ENCODE results near the gene PCED1B. TPM values are rescaled to one million over a fixed set of nuclear protein-coding genes. Genes with fewer than 3 reads are reported as not detected.

The PCED1B gene
- total and polyA plus RNA-seq, 2 experiments from 2014 or later = 0.45 to 0.80 TPM

DNA sequence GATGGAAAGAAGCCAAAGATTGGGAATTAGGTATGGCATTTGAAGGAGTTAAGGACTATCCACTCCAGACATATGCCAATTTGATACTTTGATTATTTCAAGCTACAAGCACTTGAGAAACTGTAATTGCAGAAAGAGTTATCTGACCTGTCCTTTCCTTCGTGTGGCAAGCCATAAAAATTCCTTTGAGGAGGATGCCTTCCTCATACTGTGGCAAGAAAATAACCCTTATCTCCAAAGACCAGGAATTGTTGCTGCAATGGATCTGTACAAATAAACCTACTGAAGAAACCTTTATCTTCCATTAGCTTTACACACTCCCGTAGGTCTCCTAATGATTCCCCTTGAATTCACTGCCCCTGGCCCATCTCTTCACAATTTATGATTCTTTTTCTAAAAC, 165.4 kb downstream of the PCED1B start:
- TF ChIP-seq, protein P1, sequence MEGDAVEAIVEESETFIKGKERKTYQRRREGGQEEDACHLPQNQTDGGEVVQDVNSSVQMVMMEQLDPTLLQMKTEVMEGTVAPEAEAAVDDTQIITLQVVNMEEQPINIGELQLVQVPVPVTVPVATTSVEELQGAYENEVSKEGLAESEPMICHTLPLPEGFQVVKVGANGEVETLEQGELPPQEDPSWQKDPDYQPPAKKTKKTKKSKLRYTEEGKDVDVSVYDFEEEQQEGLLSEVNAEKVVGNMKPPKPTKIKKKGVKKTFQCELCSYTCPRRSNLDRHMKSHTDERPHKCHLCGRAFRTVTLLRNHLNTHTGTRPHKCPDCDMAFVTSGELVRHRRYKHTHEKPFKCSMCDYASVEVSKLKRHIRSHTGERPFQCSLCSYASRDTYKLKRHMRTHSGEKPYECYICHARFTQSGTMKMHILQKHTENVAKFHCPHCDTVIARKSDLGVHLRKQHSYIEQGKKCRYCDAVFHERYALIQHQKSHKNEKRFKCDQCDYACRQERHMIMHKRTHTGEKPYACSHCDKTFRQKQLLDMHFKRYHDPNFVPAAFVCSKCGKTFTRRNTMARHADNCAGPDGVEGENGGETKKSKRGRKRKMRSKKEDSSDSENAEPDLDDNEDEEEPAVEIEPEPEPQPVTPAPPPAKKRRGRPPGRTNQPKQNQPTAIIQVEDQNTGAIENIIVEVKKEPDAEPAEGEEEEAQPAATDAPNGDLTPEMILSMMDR (IDR thresholded peaks at IDR 0.05; ENCODE audit: low read depth, low read length) = no peak
- Histone ChIP-seq H3K4me1 (ENCODE audit: low read depth) (no peaks in the 10 kb centered on the region), H3K27ac (no peak overlapping the region), H3K4me3 (no peak overlapping the region), H3K36me3 (no peaks in the 10 kb centered on the region), H3K27me3 (no peaks in the 10 kb centered on the region), H3K9me3 (ENCODE audit: low read depth) (no peaks in the 10 kb centered on the region)
- DNase-seq (ENCODE audit: low read depth in 1 of 2, low spot score in 1 of 2) = no peak

DNA sequence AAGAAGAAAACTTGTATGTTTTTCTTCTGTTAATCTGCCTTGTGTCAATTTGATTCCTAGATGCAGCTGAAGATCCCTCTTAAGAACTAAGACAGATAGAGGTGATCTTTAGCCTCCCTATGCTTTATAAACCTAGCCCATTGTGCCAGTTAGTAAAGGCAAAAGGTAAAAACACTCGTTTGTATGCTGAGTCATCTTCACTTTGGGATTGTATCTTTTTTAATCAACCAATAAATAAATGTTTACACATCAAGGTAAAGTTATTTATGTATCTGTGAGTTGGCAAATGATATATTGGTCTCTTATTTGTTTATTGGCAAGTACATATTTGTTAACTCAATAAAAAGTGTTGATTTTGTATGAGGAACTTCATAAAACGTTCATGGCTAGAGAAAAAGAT, 166.2 kb downstream of the PCED1B start:
- no peaks in the 10 kb centered on the region for H3K9me3 ChIP-seq (ENCODE audit: low read depth)
- TF ChIP-seq, protein P1 (IDR thresholded peaks at IDR 0.05; ENCODE audit: low read depth, low read length) = no peak
- no peak for DNase-seq (ENCODE audit: low read depth in 1 of 2, low spot score in 1 of 2)
- no peaks in the 10 kb centered on the region for H3K36me3 ChIP-seq
- H3K27me3 ChIP-seq = no peaks in the 10 kb centered on the region
- H3K4me3 ChIP-seq = no peak overlapping the region
- H3K27ac ChIP-seq = no peak overlapping the region
- no peaks in the 10 kb centered on the region for H3K4me1 ChIP-seq (ENCODE audit: low read depth)

DNA sequence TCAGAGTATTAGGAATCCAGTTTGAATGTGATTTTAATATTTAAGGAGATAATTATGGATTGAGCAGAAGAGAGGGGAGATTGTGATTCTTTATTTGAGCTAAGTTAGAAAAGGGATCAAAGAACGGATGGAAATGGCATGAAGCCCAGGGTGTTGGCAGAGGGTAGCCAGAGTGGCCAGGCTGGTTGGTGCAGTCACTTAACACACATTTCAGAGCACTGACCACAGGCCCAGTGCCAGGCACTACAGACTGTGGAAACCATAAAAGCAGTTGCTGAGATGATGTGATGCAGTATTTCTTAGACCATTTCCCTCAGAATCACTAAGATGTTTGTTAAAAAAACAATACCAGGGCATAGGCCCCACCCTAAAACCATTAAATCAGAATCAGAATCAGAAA, 168.0 kb downstream of the PCED1B start:
- H3K9me3 ChIP-seq (ENCODE audit: low read depth) = no peaks in the 10 kb centered on the region
- no peak for DNase-seq (ENCODE audit: low read depth in 1 of 2, low spot score in 1 of 2)
- TF ChIP-seq, protein P1 (IDR thresholded peaks at IDR 0.05; ENCODE audit: low read depth, low read length) = no peak
- H3K27me3 ChIP-seq = no peaks in the 10 kb centered on the region
- no peak overlapping the region for H3K4me3 ChIP-seq
- H3K36me3 ChIP-seq = no peaks in the 10 kb centered on the region
- no peak overlapping the region for H3K27ac ChIP-seq
- no peaks in the 10 kb centered on the region for H3K4me1 ChIP-seq (ENCODE audit: low read depth)

DNA sequence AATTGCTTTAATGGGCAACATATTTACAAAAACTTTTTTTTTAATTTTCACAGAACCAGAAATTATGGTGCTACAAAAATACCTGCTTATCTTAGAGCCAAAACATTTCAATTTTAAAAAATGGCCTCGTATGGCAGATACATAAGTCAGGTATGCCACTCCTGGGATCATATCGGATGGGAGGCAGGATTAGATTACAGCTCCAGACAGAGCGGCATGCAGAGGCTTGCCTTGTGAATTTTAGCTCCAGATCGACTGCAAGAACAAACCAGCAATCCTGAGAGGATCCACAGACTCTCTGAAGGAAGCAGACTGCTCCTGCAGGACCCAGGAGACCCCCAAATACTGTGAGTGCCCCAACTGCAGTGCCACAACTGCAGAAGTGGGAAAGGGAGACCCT, 169.7 kb downstream of the PCED1B start:
- Histone ChIP-seq H3K36me3 (no peaks in the 10 kb centered on the region), H3K4me3 (no peak overlapping the region), H3K27me3 (no peaks in the 10 kb centered on the region), H3K27ac (no peak overlapping the region), H3K9me3 (ENCODE audit: low read depth) (no peaks in the 10 kb centered on the region), H3K4me1 (ENCODE audit: low read depth) (no peaks in the 10 kb centered on the region)
- TF ChIP-seq, protein P1 (IDR thresholded peaks at IDR 0.05; ENCODE audit: low read depth, low read length) = no peak
- DNase-seq (ENCODE audit: low read depth in 1 of 2, low spot score in 1 of 2) = no peak

DNA sequence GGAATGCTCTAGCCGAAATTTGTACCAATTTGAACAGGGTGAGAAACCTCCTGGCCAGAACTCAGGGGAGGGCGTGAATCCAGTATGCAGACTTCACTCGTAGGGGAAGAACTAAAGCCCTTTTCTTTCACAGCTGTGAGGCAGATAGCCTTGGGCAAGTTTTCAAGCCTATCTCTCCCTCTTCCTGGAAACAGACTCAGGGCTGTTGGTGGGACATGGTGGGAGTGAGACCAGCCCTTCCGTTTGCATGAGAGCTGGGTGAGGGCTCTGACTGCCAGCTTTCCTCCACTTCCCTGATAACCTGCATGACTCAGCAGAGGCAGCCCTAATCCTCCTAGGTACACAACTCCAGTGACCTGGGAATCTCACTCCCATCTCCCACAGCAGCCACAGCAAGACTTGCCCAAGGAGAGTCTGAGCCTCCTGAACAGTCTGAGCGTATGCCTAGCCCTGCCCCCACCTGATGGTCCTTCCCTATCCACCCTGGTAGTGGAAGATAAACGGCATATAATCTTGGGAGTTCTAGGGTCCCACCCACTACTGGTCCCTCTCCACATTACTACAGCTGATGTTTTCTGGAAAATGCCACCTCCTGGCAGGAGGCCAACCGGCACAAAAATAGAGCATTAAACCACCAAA, 170.4 kb downstream of the PCED1B start:
- Histone ChIP-seq H3K9me3 (ENCODE audit: low read depth) (no peaks in the 10 kb centered on the region), H3K4me3 (no peak overlapping the region), H3K4me1 (ENCODE audit: low read depth) (no peaks in the 10 kb centered on the region), H3K27ac (no peak overlapping the region), H3K27me3 (no peaks in the 10 kb centered on the region), H3K36me3 (no peaks in the 10 kb centered on the region)
- TF ChIP-seq, protein P1 (IDR thresholded peaks at IDR 0.05; ENCODE audit: low read depth, low read length) = no peak
- DNase-seq (ENCODE audit: low read depth in 1 of 2, low spot score in 1 of 2) = peak in 1 of 2 donors; percentile 79

All from cardiac muscle cell (in vitro differentiated cells and primary cell).